ENCODE results near the gene TNFRSF6B. TPM values are rescaled to one million over a fixed set of nuclear protein-coding genes. Genes with fewer than 3 reads are reported as not detected.
"Not testable (repeated sequence)": the region's sequence is repeated elsewhere in the genome, so short reads cannot be mapped to it uniquely, and the experiment has no call there.

TNFRSF6B gene
- total RNA-seq, 1 experiment from 2014 or later, result 1.7 TPM

GRCh38 chr20:63658749-63659187, 37.7 kb upstream of the TNFRSF6B start:
- Histone ChIP-seq H3K4me1 (peaks cover 6% of the 10 kb centered on the region; the same call in 1 of the 2 replicates), H3K27me3 (no peaks in the 10 kb centered on the region), H3K4me3 (peak overlapping the region; percentile 91), H3K9me3 (replicated peaks) (no peaks in the 10 kb centered on the region), H3K36me3 (peaks cover 26% of the 10 kb centered on the region), H3K27ac (peak overlapping the region; percentile 90)
- DNase-seq, result no peak

- Histone ChIP-seq H3K9me3 (replicated peaks) (no peaks in the 10 kb centered on the region), H3K36me3 (peaks cover 28% of the 10 kb centered on the region), H3K4me1 (peaks cover 6% of the 10 kb centered on the region; the same call in 1 of the 2 replicates), H3K4me3 (peak overlapping the region; percentile 91), H3K27ac (no peak overlapping the region), H3K27me3 (no peaks in the 10 kb centered on the region)
- DNase-seq, result no peak
These were observed 37.1 kb upstream of the TNFRSF6B start for GRCh38 chr20:63659370-63659769.

DNA sequence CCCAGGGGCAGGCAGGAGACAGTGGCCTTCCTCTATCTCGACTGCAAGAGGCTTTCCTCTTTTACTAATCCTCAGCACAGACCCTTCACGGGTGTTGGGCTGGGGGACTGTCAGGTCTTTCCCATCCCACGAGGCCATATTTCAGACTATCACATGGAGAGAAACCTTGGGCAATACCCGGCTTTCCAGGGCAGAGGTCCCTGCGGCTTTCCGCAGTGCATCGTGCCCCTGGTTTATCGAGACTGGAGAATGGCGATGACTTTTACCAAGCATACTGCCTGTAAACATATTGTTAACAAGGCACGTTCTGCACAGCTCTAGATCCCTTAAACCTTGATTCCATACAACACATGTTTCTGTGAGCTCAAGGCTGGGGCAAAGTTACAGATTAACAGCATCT, 36.3 kb upstream of the TNFRSF6B start:
- H3K27ac ChIP-seq; H3K4me1 ChIP-seq; H3K4me3 ChIP-seq; H3K27me3 ChIP-seq; H3K9me3 ChIP-seq (replicated peaks); DNase-seq: not testable (repeated sequence)
- H3K36me3 ChIP-seq, result peaks cover 28% of the 10 kb centered on the region

DNA sequence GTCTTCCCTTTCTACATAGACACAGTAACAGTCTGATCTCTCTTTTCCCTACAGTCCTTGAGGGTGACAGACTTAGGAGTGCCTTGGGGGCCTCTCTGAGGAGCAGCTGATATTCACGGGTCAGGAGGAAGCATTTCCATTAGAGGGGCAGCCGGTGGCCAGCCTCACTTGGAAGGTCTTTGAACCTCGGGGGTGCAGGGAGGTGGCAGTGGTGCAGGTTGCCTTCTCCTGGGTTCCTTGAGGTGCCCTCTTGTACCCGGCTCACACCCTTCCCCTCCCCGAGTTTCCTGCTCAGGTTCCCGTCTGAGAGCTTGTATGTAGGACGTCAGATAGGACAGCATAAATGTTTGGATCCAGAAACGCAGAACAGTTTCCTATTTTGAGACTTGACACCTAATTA, 35.8 kb upstream of the TNFRSF6B start:
- DNase-seq, result no peak

GRCh38 chr20:63661108-63661507, 35.3 kb upstream of the TNFRSF6B start:
- Histone ChIP-seq H3K4me1 (peaks cover 6% of the 10 kb centered on the region; the same call in 1 of the 2 replicates), H3K4me3 (no peak overlapping the region), H3K27ac (no peak overlapping the region), H3K36me3 (peaks cover 32% of the 10 kb centered on the region), H3K27me3 (no peaks in the 10 kb centered on the region), H3K9me3 (replicated peaks) (no peaks in the 10 kb centered on the region)
- DNase-seq, result no peak

More for the DNA sequence above, 35.8 kb upstream of the TNFRSF6B start:
- H3K4me3 ChIP-seq, result no peak overlapping the region
- peaks cover 28% of the 10 kb centered on the region for H3K36me3 ChIP-seq
- no peak overlapping the region for H3K27ac ChIP-seq
- no peaks in the 10 kb centered on the region for H3K9me3 ChIP-seq (replicated peaks)
- H3K4me1 ChIP-seq, result peaks cover 6% of the 10 kb centered on the region; the same call in 1 of the 2 replicates
- no peaks in the 10 kb centered on the region for H3K27me3 ChIP-seq

- H3K4me3 ChIP-seq, result no peak overlapping the region
- H3K27me3 ChIP-seq, result no peaks in the 10 kb centered on the region
- H3K27ac ChIP-seq, result no peak overlapping the region
- peaks cover 40% of the 10 kb centered on the region for H3K36me3 ChIP-seq
- H3K9me3 ChIP-seq (replicated peaks), result no peaks in the 10 kb centered on the region
- DNase-seq, result no peak
- peaks cover 2% of the 10 kb centered on the region; the same call in 1 of the 2 replicates for H3K4me1 ChIP-seq
These were observed 34.3 kb upstream of the TNFRSF6B start for GRCh38 chr20:63661959-63662812.

GRCh38 chr20:63662813-63663189, 33.7 kb upstream of the TNFRSF6B start:
- DNase-seq, result no peak
- no peaks in the 10 kb centered on the region for H3K4me1 ChIP-seq

GRCh38 chr20:63663332-63664066, 33.0 kb upstream of the TNFRSF6B start:
- H3K4me3 ChIP-seq, result no peak overlapping the region
- no peak overlapping the region for H3K27ac ChIP-seq
- H3K4me1 ChIP-seq, result no peaks in the 10 kb centered on the region
- no peaks in the 10 kb centered on the region for H3K27me3 ChIP-seq
- peaks cover 52% of the 10 kb centered on the region for H3K36me3 ChIP-seq
- H3K9me3 ChIP-seq (replicated peaks), result no peaks in the 10 kb centered on the region
- DNase-seq, result no peak

More at GRCh38 chr20:63662813-63663189, 33.7 kb upstream of the TNFRSF6B start:
- no peak overlapping the region for H3K4me3 ChIP-seq
- no peak overlapping the region for H3K27ac ChIP-seq
- peaks cover 45% of the 10 kb centered on the region for H3K36me3 ChIP-seq
- no peaks in the 10 kb centered on the region for H3K27me3 ChIP-seq
- H3K9me3 ChIP-seq (replicated peaks), result no peaks in the 10 kb centered on the region

- Histone ChIP-seq H3K36me3 (peaks cover 60% of the 10 kb centered on the region), H3K27me3 (no peaks in the 10 kb centered on the region), H3K9me3 (replicated peaks) (no peaks in the 10 kb centered on the region), H3K27ac (no peak overlapping the region), H3K4me3 (no peak overlapping the region), H3K4me1 (no peaks in the 10 kb centered on the region)
- DNase-seq, result no peak
These were observed 32.2 kb upstream of the TNFRSF6B start for GRCh38 chr20:63664143-63664851.

DNA sequence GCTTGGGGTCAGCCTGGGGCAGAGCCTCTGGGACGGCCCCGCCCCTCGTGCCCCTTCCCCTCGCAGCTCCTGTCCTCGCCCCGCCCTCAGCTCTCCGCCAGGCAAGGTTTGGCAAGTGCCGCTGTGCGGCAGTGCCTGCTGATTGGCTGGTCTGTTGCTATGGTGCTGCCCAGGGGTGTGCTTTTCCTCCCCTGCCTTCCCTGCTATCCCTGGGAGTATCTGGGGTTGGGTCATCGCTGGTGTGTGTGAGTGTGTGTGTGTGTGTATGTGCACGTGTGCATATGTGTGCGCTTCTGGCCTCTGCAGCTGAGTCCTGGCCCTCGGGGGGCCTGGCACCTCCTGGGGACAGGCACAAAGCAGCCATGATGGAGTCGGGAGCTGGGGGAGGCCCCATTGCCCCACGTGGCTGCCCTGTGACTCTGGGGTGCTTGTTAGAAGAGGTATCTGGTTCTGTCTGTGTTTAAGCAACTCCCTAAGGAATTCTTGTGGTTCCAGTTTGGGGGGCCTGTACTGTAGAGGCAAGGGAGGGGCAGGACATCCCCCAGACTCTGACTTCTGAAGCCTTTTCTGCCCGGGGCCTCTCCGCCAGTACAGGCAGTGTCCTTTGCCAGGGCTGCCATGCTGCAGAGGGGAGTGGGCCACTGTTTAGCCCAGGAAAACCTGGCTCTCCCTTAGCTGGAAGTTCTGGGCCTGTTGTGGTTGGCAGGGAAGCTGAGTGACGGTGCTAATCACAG, 31.4 kb upstream of the TNFRSF6B start:
- no peak for DNase-seq
- Histone ChIP-seq H3K27ac (no peak overlapping the region), H3K4me3 (no peak overlapping the region), H3K27me3 (no peaks in the 10 kb centered on the region), H3K4me1 (no peaks in the 10 kb centered on the region), H3K9me3 (replicated peaks) (no peaks in the 10 kb centered on the region), H3K36me3 (peaks cover 61% of the 10 kb centered on the region)

GRCh38 chr20:63665708-63666107, 30.7 kb upstream of the TNFRSF6B start:
- Histone ChIP-seq H3K9me3 (replicated peaks) (no peaks in the 10 kb centered on the region), H3K4me3 (no peak overlapping the region), H3K27ac (no peak overlapping the region), H3K4me1 (no peaks in the 10 kb centered on the region), H3K27me3 (no peaks in the 10 kb centered on the region), H3K36me3 (peaks cover 58% of the 10 kb centered on the region)
- no peak for DNase-seq

GRCh38 chr20:63667858-63668257, 28.6 kb upstream of the TNFRSF6B start:
- no peaks in the 10 kb centered on the region for H3K4me1 ChIP-seq
- H3K27ac ChIP-seq, result no peak overlapping the region
- no peaks in the 10 kb centered on the region for H3K9me3 ChIP-seq (replicated peaks)
- H3K27me3 ChIP-seq, result no peaks in the 10 kb centered on the region
- peaks cover 60% of the 10 kb centered on the region for H3K36me3 ChIP-seq
- H3K4me3 ChIP-seq, result no peak overlapping the region
- DNase-seq, result no peak

DNA sequence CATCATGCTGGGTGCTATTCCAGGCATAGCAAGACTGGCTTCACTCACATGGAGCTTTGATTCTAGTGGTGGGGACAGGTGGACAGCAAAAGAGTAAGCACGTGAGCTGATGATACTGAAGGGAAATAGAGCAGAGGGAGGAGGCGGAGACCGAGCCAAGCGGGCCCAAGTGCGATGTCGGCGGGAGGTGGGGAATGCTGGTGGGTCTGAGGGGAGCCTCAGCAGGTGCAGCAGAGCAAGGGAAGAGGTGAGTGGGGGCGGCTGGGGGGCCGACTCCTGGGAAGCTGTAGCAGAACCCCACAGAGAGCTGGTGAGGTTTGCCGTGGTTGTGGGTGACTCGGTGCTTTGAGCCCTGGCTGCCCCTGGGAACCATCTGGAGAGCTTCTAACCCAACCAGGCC, 28.1 kb upstream of the TNFRSF6B start:
- DNase-seq, result no peak
- Histone ChIP-seq H3K4me3 (no peak overlapping the region), H3K9me3 (replicated peaks) (no peaks in the 10 kb centered on the region), H3K27me3 (no peaks in the 10 kb centered on the region), H3K27ac (no peak overlapping the region), H3K36me3 (peaks cover 60% of the 10 kb centered on the region), H3K4me1 (no peaks in the 10 kb centered on the region)

GRCh38 chr20:63671695-63672094, 24.8 kb upstream of the TNFRSF6B start:
- not testable (repeated sequence) for H3K27ac ChIP-seq; H3K9me3 ChIP-seq (replicated peaks); H3K4me3 ChIP-seq; DNase-seq; H3K27me3 ChIP-seq; H3K4me1 ChIP-seq
- H3K36me3 ChIP-seq, result peaks cover 75% of the 10 kb centered on the region
